HL-60/S4 treated with retinoic acid at 250 ng/mL for 4 days and 3 days (cell line): ENCODE data around the gene MPP2.
"Not testable (repeated sequence)": the region's sequence is repeated elsewhere in the genome, so short reads cannot be mapped to it uniquely, and the experiment has no call there.

ENCODE experiments used
- in situ Hi-C: fragments of 300-500 bp; cut with MboI; formaldehyde crosslinking; loops from 2 replicates; pipeline ENCODE4 v1.7.0; 2022; ENCODE audit warnings: low sequenced_read_pairs

MPP2 gene

GRCh38 chr17:43907425-43907981 is at the start of gene MPP2:
Gene MPP2 (minus strand): TSS chr17:43907536. CDS start chr17:43904460, 3,076 bp downstream.
- in situ Hi-C loops, result no loop called here

- in situ Hi-C loops, result no loop called here
Measured at GRCh38 chr17:43956222-43956621, 48.9 kb upstream of the MPP2 start.

- in situ Hi-C loops, result no loop called here
Measured at GRCh38 chr17:43953746-43954145, 46.4 kb upstream of the MPP2 start, which contains the start of gene PYY. Gene PYY (minus strand): TSS chr17:43953940. CDS start chr17:43953483, 457 bp downstream.

GRCh38 chr17:43952724-43953666 is 45.7 kb upstream of the MPP2 start:
- in situ Hi-C loops, result no loop called here

GRCh38 chr17:43952351-43952723 is 45.0 kb upstream of the MPP2 start:
- in situ Hi-C loops, result no loop called here

GRCh38 chr17:43951750-43952149 is 44.4 kb upstream of the MPP2 start:
- in situ Hi-C loops, result no loop called here

GRCh38 chr17:43950554-43950953 is 43.2 kb upstream of the MPP2 start:
- in situ Hi-C loops, result no loop called here

GRCh38 chr17:43949781-43950180 is 42.4 kb upstream of the MPP2 start:
- in situ Hi-C loops, result no loop called here

GRCh38 chr17:43946781-43947180 is 39.4 kb upstream of the MPP2 start:
- in situ Hi-C loops, result no loop called here

GRCh38 chr17:43945074-43945829 is 37.9 kb upstream of the MPP2 start:
- in situ Hi-C loops, result no loop called here

- in situ Hi-C loops, result no loop called here
Measured at GRCh38 chr17:43942051-43942685, 34.8 kb upstream of the MPP2 start, which contains the start of gene PPY. Gene PPY (minus strand): TSS chr17:43942476. CDS start chr17:43941654, 822 bp downstream.

- in situ Hi-C loops, result no loop called here
Measured at GRCh38 chr17:43940630-43941029, 33.3 kb upstream of the MPP2 start.

GRCh38 chr17:43939886-43940285 is 32.5 kb upstream of the MPP2 start:
- in situ Hi-C loops, result no loop called here

- in situ Hi-C loops, result not testable (repeated sequence)
Measured at GRCh38 chr17:43939452-43939851, 32.1 kb upstream of the MPP2 start.

- in situ Hi-C loops, result no loop called here
Measured at GRCh38 chr17:43938838-43939182, 31.5 kb upstream of the MPP2 start.

- in situ Hi-C loops, result no loop called here
Measured at GRCh38 chr17:43936434-43936833, 29.1 kb upstream of the MPP2 start.

GRCh38 chr17:43935926-43936261 is 28.6 kb upstream of the MPP2 start:
- in situ Hi-C loops, result no loop called here

GRCh38 chr17:43935204-43935925 is 28.0 kb upstream of the MPP2 start:
- in situ Hi-C loops, result no loop called here

GRCh38 chr17:43932923-43933322 is 25.6 kb upstream of the MPP2 start:
- in situ Hi-C loops, result no loop called here

GRCh38 chr17:43932357-43932756 is 25.0 kb upstream of the MPP2 start:
- in situ Hi-C loops, result no loop called here
